Renal cortical epithelial cell (primary cell): Measurements from ENCODE around the gene PRKAG3. TPM values are rescaled to one million over a fixed set of nuclear protein-coding genes. Genes with fewer than 3 reads are reported as not detected.

Experiments used
- DNase-seq: peaks from one replicate; pipeline ENCODE4 v3.0.0-alpha.2; 2011; ENCODE audit warnings: low read depth
- total RNA-seq: library from RNA; depleted of rRNA; stranded (reverse); fragments of >200 nt; gene quantifications from 2 replicates; pipeline ENCODE4 v1.2.3, GENCODE V29; 2014

Gene PRKAG3
- not detected in 2 replicates for total RNA-seq

DNA sequence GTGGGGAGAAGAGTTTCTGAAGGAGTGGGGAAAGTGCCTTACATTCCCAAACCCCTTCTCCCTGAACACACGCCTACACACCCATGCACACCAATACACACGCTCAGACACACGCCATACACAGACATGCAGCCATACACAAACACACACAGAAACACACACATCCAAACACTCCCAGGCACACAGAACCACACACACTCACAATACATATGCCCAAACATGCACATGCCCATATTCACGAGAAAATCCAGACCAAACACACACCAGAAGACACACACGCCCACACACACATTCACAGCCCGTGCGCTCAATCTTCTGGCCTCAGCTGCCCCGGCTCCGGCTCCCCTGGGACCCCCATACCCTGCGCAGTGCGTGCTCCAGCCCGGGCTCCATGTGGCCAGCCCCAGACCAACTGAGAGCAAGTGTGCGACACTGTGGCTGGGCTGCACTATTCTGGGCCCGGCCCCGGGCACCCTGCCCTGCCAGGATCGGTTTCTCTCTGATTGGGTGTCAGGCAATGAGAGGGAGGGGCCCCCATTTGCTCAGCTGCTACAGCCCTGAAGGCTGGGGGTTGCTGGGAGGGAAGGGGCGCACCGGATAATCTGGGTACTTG lies at the start of gene PRKAG3:
Gene PRKAG3, minus strand, starts transcription at position 426 of the 613 bp plus-strand sequence.
- no peak for DNase-seq

DNA sequence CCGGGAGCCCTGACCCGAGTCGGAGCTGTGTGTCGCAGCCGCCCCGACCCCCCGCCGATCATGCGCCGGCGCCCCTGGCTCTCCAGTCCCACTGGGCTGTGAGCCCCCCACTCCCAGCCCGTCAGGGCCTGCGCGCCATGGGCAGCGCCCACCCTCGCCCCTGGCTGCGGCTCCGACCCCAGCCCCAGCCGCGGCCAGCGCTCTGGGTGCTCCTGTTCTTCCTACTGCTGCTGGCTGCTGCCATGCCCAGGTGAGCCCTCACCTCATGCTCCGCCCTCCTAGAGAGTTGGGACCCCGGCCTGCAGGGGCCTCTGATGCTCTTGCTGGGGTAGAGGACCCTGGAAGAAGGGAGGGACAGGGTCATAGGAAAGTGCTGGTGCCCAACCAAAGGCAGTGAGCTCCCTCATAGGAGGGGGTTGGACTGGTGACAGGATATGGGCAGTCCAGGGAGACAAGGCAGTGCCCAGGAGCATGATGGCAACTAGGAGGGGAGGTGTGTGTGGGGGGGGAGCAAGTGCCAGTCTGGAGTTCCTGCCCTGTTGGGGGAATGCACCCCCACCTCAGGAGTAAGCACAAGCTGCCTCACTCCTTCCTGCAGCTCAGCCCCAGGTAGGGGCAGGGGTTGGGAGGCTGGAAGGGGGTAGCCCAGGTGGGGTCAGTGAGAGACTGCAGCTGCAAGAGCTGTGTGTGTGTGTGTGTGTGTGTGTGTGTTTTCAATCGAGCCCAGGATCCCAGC lies 49.4 kb upstream of the PRKAG3 start:
- no peak for DNase-seq

DNA sequence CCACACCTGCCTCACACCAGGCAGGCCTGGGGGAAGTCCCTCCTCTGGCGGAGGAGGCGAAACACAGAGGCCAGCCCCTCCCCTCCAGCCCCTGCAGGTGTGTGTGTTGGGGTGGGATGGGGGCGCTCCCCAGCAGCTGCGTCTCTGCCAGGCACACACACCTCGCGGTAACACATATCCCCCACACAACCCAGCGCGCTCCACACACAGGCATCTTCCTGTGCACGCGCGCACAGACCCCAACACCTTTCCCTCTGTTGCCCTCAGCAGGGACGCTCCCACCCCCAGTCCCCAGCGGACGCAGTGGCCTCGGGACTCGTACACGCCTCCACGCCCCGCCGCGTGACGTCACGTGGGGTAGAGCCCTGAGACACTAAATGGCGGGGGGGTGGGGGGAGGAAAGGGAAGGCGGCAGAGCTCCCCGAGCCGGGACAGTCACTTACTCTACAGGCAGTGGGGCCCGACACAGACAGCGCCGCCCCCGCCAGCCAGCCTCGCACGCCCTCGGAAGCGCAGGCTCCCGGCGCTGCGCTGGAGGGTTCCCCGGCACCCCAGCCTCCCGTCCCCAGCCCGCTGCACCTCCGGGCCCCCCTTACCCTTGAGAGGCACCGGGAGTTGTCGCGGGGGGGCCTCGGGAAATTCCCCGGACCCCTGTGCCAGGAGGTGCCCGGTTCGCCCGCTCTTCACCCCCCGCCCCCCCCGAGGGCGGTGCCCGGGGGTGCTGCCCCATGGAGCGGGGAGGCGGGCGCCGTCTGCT lies 48.7 kb upstream of the PRKAG3 start, which contains the start of gene WNT10A:
Gene WNT10A, plus strand, starts transcription at position 751 of the 757 bp plus-strand sequence. CDS start 144 bp downstream, outside the sequence.
- DNase-seq = no peak

DNA sequence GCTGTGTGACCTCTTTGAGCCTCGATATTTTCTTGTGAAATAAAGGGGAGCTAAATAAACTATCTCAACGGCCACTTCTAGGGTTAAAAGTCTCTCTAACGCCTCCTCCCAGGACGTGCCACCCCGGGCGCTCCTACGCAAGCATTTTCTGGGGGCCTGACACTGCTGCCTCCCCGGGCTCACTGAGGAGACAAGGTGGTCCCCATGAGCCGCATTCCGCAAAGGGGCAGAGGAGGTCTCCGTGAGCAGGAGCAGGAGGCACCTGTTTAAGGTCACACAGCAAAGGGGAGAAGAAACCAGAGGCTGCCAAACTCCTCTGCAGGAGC lies 48.1 kb upstream of the PRKAG3 start:
- DNase-seq = no peak

DNA sequence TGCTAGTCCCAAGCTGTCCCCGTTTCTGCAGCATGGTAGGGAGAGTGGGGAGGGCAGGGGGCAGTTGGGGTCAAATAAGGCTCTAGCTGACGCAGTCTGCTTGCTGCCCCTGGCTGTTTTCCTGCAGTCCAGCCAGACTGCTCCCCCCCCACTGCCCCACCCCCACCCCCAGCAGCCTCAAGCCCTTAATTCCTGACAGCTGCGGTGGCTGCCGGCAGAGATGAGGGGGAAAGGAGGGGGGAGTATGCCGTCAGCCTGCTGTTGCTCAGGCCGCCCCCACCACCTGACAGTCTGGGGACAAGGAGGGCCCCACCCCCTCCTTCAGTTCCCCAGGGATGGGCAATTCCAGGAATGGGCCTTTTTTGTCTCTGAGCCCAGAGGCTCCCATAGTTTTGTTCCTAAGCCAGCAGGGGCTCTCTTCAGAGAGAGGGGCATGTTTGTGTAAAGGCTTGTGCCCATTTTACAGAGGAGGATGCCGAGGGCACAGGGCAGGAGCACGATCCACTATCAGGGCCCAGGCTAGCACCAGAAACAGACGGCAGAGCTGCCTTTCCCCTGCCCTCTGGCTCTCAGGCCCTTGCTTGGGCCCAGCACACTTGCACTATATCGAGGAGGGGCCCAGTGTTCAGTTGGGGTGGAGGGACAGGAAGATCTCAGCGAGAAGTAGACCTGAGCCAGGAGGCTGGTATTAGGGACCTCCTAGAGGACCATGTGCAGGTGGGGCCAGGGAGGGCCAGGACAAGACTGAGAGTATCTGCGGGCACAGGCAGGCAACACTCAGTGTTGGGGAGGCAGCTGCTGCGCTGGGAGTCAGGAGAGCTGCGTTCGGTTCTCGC lies 47.5 kb upstream of the PRKAG3 start:
- DNase-seq = no peak

DNA sequence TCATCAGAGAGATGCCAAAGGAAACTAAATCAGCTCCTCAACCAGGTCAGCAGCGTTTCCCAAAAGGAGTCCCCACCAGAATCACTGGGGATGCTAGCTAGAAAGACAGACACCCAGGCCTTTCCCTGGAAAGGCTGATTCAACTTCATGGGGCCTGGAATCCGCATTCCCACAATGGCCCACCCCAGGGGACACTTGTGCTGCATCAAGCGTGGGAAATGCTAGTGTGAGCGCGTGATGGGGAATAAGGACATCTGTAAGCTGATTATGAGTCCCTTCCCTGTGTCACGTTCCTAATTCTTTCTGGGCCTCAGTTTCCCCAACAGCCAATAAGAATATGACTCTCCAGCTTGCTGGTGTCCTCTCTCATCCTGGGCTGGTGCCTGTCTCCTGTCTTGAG lies 46.9 kb upstream of the PRKAG3 start:
- no peak for DNase-seq

DNA sequence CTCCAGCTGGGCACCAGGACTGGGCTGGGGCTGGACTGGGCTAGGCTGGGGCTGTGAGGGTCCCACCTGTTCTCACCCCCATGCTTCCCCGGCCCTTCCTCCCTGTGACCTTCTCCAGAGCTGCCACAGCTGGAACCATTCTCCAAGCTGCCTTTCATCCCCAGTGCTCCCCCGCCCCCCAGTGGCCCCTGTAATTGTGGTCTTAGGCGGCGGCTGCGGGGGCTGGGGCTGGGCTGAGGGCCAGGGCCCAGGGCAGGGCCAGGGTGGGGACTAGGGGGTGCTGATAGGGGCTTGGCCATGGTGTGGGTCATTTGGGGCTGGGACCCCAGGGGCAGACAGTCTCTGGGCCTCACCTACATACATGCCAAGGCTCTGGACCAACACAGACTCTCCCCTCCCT lies 46.3 kb upstream of the PRKAG3 start:
- no peak for DNase-seq

DNA sequence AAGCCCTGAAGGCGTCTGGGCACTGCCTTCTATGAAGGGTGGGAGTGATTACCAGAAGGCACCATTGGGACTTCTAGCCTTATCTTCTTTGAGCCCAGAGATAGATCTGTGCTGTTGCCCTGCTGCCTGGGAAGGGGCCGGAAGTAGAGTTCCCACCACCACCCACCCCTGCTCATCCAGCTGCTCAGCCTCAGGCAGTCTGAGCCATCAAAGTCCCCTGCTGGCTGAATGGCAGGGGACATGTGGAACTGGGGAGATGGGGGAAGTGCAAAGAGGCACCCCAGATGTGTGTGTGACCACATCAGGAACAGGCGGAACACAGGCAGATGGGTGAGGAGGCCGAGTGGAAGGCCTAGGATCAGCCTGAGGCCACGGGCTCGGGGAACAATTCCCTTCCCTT lies 45.7 kb upstream of the PRKAG3 start:
- no peak for DNase-seq

DNA sequence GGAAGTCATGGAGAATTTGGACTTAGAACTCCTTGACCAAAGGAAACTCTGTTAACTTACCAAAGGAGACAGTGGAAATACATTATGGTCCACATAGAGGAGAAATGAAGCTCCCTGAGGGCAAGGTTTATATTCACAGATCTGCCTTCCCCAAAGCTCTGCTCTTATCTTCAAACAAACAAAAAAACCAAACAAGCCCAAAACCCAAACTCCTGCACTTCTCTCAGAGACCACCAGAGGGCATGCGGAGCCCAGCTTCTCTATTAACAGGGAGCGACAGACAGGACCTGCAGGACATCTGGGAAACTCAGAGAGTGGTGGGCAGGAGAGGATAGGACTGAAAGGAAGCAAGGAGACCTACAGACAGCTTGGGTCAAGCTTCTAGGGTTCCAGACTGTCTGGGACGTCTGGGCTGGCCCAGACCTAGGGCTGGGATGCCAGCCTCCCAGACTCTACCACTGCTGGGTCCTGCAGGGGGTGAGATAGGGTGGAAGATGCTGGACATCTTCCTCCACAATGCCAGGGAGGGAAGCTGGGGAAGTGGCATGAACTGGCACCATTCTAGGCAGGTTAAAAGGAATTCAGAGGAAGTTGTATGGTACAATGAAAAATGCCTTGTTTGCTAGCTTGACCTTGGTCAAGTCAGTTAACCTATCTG lies 45.1 kb upstream of the PRKAG3 start:
- DNase-seq = peak; percentile 61

DNA sequence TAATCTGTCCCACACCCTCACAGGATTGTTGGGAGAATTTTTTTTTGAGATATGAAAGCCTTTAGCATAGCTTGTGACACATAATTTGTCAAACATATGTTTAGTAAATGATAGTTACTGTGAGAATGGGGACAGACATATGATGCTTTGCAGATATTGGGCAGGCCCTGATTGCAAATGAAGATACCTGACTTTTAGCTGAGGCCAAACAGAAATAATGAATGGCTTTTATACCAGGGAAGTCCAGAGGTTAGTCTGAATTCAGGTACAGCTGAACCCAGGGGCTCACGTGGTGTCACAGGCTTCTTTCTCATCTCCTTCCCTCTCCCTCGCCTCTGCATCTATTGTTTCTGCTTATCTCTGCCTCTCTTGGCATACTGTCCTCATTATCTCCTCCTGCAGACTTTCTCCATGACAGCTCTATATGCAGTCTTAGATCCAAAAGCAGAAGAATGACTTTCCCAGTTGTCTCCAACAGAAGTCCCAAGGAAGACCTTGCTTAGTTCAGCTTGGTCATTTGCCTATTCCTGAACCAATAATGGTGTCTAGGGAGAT lies 44.2 kb upstream of the PRKAG3 start:
- DNase-seq = no peak

DNA sequence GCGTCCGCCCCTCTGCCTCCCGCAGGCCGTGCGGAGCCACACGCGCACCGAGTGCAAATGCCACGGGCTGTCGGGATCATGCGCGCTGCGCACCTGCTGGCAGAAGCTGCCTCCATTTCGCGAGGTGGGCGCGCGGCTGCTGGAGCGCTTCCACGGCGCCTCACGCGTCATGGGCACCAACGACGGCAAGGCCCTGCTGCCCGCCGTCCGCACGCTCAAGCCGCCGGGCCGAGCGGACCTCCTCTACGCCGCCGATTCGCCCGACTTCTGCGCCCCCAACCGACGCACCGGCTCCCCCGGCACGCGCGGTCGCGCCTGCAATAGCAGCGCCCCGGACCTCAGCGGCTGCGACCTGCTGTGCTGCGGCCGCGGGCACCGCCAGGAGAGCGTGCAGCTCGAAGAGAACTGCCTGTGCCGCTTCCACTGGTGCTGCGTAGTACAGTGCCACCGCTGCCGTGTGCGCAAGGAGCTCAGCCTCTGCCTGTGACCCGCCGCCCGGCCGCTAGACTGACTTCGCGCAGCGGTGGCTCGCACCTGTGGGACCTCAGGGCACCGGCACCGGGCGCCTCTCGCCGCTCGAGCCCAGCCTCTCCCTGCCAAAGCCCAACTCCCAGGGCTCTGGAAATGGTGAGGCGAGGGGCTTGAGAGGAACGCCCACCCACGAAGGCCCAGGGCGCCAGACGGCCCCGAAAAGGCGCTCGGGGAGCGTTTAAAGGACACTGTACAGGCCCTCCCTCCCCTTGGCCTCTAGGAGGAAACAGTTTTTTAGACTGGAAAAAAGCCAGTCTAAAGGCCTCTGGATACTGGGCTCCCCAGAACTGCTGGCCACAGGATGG lies 42.0 kb upstream of the PRKAG3 start:
- DNase-seq = no peak

DNA sequence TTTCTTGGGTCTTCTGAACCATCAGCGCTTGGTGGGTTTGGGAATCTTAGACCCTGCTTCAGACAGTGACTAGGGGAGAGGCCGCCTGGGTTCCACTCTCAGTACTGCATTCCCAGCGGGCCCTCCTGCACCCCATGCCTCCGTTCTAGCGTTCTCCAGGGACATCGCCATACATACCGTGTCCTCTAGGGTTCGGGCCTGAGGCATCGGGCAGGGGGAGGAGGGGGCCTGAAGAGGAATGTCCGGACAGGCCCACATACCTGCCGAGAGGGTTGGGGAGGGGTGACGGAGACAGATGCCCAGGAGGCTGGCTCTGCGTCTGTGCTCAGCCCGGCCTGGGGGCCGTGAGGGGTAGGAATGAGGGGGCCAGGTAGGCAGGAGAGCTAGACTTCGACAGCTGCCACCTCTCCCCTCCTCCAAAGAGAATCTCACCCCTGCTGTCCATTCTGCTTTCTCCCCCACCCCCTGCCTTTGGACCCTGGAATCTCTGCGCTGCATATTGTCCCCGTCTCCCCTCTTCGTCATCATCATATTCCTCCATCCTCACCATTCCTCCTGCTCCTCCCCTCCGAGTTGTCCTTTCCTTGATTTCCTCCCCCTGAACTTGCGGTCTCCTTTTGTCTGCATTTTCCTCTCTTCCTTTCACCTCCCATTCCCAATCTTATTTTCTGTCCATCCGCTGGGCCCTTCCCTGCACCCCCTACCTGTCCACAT lies 41.2 kb upstream of the PRKAG3 start:
- no peak for DNase-seq

DNA sequence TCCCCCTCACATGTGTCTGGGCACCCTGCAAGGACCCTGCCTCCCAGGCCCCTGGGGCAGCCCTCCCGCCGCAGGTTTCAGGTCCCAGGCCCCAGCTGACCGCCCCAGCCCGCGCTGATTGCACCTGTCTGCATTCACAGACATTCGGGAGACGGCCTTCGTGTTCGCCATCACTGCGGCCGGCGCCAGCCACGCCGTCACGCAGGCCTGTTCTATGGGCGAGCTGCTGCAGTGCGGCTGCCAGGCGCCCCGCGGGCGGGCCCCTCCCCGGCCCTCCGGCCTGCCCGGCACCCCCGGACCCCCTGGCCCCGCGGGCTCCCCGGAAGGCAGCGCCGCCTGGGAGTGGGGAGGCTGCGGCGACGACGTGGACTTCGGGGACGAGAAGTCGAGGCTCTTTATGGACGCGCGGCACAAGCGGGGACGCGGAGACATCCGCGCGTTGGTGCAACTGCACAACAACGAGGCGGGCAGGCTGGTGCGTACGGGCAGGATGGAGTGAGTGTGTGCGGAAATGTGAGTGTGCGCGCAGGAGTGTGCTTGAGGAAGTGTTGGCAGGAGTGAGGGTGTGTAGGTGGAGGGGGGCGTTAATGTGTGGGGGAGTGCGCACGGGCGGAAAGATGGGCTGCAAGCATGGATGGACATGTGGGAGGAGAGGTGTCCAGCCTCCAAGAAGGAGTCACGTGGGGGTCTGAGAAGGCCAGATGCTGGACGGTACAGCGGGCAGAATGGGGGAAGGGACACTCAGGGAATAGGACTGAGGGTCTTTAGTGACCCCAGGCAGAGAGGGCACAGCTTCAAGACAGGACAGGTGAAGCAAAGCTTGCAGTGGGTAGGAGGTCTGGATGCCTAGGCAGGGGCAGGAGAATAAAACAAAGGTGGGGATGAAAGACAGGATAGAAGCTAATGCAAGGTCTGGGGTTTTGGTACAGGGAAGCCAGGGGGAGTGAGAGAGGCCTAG lies 40.0 kb upstream of the PRKAG3 start:
- DNase-seq = no peak

DNA sequence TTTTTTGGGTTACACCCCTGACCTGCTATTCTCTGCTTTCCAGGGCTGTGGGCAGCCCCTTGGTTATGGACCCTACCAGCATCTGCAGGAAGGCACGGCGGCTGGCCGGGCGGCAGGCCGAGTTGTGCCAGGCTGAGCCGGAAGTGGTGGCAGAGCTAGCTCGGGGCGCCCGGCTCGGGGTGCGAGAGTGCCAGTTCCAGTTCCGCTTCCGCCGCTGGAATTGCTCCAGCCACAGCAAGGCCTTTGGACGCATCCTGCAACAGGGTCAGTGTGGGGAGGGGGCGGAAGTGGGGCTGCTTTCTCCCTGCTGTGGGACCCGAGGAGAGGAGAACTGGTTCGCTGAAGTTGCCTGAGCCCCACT lies 39.4 kb upstream of the PRKAG3 start:
- DNase-seq = no peak

DNA sequence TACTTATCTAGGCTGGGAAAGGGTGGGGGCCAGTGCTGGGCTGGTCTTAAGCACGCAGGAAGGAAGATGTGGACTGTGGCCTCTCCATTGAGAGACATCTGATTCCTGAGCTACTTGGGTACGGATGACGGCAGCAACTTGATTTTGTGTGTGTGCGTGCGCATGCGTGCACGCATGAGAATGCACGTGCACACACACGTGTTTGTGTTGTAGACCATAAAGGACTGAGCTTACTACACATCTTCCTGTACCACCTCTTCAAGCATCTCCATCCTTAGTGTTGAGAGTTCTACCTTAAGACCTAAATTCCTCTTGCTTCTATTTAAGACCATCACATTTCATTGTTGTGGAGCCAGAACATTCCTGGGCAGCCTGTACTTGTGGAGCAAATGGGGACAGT lies 37.5 kb upstream of the PRKAG3 start:
- DNase-seq = no peak

DNA sequence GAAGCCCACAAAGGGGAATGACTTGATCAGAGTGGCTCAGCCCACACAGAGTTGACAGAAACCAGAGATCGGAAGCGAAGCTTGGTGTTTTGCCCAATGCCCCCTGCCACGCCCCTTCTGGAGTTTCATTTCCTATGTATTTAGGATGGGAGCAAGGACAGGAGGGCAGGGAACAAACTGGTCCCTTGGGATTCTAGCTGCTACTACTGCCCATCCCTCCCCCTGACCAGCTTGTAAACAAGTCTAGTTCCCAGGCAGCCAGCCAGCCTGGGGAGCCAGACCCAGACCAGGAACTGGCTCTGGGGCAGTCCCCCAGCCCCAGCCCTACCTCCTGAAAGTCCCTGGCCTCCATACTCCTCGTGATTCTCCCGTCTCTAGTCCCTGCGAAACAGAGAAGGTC lies 36.3 kb upstream of the PRKAG3 start:
- DNase-seq = no peak

DNA sequence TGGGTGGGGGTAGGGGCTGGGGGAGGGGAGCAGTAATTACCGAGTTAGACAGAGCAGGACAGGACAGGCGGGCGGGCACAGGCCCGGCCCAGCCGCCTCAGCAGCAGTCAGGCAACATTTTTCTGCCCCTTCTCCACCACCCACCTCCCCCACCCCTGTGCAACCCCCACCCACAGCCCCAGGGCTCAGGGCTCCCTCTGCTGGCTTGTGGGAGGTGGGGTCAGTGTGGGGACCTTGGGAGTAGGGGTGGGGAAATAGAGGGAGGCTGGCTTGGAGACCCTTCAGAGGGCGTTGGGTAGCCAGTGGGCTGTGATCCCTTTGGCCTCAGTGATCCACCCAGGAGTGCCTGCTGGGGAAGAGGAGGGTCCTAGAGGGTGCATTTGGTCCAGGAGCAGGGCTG lies 34.4 kb upstream of the PRKAG3 start:
- no peak for DNase-seq

DNA sequence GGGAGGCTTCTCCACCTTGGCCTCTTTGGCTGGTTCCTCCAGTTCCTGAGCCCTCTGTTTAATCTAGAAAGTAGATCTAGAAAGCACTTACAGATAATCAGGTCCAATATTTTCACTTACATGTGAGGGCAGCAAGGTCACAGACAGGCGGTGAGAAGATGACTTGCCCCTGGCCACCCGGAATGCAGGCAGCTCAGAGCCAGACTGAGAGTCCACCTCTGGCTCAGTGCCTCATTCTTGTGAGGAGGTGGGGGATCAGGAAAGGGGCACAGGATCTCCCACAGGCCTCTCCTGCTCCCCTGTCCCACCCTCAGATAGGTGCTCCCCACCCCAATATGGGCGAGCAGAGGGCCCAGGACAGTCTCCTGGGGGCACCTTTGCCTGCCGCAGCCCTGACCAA lies 33.8 kb upstream of the PRKAG3 start:
- DNase-seq = no peak
